Activated effector memory CD4-positive, alpha-beta T cell treated with Interleukin-2 at 50 U/mL for 16 hours (primary cell): ENCODE measurements around the gene GAREM1.
"Not testable (repeated sequence)": the region's sequence is repeated elsewhere in the genome, so short reads cannot be mapped to it uniquely, and the experiment has no call there.

ENCODE experiments used
- DNase-seq: peaks from one replicate; pipeline ENCODE4 v3.0.0-alpha.2; 2020

GAREM1 gene

DNA sequence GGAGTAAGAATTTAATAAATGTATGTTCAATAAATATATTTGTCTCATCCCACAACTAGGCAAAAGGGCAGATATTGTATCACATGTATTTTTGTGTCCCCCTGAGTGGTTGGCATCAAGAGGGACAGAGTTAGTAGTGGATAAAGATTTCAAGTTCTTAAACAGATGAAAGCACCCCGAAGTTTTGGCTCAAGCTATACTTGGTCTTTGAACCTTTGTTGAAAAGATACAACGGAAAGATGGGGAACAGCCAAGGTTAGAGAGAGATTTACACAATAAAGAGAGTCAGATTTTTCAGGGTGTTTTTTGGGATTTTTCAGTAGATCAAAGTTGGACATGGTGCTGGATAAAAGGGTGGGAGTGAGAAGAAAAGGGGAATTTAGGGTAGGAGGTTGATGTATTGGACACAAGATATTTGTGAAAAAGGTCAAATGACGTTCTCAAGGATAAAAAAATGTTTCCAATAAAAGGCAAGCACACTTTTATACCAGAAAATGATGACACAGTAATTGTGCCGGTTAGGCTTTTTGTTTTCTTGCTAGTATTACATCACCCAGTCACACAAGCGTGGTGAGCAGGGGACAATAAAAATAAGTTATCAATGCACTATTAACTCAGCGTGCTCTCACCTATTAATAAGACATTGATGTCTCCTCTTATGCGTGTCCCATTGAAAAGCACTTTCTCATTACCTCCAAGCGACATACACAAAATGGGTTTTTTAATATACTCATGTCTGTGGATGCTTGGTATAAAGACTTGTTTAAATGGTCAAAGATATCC is 221.3 kb downstream of the GAREM1 start:
- no peak for DNase-seq

DNA sequence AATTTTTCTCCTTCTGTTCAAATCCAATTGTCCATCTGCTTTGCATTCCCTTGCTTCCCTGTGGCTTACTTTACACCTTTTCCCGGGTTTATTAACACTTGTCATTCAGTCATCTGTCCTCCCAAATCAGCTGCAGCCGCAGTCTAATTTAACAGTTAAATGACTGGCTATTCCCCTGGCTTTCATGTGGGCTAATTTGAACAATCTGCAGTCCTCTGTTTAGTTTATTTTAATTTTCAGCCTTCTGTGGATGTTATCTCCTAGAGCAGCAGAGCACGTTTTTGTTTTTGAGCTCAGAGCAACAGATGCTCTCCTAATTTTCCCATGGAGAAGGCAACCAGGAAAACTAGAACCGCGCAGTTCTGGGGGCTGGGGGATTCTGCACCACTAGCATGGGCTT is 225.8 kb downstream of the GAREM1 start:
- DNase-seq: no peak

GRCh38 chr18:32243358-32243757 is 227.3 kb downstream of the GAREM1 start:
- no peak for DNase-seq

- no peak for DNase-seq
Measured at GRCh38 chr18:32242395-32242794, 228.3 kb downstream of the GAREM1 start.

DNA sequence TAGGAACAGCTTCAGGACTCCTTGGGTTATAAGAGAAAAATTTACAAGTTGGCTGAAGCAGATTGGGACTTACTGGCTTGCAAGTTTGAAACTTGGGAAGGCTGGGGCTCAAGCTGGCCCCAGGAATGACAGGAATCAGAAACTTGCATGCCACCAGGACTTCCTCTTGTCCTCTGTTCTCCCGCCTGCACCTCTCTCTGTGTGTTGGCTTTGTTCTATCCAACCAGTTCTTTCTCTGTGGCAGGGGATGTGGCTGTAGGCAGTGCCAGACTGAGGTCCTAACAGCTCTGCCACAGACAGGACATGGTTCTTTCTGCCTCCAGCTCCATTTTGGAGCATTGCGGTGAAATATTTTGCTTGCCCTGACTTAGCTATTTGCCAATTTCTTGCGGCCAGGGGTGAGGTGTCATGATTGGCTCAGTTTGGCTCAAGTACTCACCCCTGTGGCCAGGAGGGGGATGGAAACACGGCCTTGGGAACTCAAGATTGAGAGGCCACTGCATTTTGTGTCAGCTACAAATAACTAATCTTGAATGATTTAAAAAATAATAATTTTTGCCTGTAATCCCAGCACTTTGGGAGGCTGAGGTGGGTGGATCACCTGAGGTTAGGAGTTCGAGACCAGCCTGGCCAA is 231.9 kb downstream of the GAREM1 start:
- DNase-seq: no peak

- no peak for DNase-seq
Measured at GRCh38 chr18:32237049-32237448, 233.6 kb downstream of the GAREM1 start.

- not testable (repeated sequence) for DNase-seq
Measured at GRCh38 chr18:32233348-32233747, 237.3 kb downstream of the GAREM1 start.

DNA sequence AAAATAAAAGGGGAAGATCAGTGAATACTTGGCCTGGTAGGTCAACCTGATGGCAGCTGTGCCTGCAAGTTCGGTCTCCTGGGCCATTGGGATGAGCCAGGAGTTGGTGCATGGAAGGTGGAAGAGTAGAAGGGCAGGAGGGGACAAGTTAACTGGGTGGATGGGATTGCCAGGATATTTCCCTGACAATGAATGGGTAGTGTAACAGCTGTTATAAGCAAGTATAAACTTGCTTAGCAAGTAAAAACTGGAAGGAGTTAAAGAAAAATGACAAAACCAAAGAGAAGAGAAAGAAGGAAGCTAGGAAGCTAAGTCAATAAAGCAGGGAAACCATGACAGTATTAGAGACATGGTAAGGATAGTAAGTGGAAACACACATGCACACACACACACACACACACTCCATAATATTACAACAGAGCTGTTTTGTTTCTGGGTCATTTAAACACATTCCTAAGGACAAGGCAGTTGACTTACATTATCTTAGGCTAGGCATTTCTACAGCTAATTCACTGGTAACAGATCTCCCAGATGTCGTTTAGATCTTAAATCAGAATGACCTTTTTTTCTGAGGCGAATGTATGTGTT is 251.2 kb downstream of the GAREM1 start:
- DNase-seq: no peak

GRCh38 chr18:32216390-32216789 is 254.3 kb downstream of the GAREM1 start:
- no peak for DNase-seq

DNA sequence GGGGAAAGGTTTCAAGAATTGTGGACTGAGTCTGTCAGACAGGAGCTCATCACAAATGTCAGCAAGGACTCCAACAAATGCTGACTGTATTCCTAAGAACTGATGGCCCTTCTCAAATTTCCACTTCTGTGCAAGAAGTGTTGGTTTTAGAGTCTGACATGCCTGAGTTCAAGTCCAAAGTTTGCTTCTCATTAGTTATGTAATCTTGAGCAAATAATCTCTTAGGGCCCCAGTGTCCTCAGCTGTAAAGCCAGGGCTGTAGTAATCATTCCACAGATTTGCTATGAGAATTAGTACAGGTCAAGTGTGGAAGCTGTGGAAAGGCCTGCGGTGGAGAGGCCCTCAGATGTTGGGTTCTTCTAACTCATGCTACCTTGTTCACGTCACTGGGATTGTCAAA is 257.0 kb downstream of the GAREM1 start:
- DNase-seq: no peak
